ENCODE measurements around the gene STX1B.

Gene STX1B

DNA sequence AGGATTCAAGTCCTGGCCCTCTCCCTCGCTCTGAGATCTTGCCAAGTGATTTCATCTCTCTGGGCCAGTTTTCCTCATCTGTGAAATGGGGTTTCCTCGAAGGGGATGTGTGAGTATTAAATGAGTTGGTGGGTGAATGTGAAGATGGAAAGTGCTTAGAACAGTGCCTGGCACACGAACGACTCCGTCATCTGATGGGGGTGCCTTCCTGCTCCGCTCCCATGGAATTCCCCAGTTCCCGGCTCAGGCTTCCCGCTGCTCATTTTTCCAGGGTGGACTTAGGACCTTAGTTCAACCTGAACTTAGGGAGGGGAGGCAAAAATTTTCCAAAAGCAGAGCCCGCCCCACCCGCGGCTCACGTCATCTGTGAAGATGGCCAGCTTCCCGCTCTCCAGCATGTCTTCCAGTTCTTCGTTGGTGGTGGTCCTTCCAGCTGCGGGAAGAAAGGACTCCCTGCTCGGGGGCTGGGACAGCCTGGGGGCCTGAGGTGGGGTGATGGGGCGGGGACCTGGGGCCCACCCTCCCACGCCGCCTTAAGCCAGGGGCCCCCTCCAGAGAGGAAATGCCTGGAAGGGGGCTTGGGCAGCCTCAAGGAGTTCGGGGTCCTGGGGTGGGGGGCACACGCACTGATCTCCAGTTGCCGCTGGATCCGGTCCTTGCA, 14.0 kb downstream of the STX1B start:
- DNase-seq (ENCODE audit: low read depth in 2 of 2): no peak

DNA sequence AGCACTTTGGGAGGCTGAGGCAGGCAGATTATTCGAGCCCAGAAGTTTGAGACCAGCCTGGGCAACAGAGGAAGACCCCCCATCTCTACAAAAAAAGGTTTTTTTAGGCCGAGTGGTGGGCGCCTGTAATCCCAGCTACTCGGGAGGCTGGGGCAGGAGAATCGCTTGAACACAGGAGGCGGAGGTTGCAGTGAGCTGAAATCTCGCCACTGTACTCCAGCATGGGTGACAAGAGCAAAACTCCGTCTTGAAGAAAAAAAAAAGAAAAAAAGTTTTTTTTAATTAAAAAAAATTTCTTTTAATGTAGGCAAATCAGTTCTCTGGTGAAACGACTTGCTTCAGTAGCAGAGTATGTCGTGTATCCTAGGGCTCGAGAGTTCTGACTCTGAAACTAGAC, 14.5 kb downstream of the STX1B start:
- no peak for DNase-seq (ENCODE audit: low read depth in 2 of 2)

DNA sequence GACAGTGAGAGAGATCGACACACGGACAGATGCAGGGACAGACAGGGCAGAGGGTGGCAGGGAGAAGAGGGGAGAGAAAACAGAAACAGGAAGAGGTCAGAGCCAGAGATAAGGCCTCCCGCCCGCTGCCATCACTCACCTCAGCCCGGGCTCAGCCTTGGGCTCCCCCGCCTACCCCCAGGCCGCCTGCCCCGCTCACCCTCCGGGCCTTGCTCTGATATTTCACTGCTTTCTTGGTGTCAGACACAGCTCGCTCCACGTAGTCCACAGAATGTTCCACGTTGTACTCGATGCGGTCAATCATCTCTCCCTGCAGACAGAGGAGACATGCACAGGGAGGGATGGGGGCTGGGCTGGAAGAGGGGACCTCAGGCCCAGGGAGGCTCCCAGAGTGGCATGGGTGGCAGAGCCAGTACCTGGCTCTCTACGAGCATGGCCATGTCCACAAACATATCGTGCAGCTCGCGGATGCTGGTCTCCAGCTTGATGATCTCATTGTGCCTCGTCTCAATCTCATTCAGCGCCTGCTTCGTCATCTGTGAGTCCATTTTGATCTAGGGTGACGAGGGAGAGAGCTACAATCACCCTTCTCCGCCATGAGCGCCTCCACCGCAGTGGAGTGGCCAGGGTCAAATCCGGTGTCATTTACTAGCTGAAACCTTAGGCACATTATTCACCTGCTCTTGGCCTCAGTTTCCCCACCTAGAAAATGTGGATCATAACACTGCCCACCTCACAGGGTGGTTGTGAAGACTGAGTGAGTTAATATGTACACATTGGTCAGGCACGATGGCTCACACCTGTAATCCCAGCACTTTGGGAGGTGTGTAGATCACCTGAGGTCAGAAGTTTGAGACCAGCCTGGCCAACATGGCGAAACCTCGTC, 17.3 kb downstream of the STX1B start:
- no peak for DNase-seq (ENCODE audit: low read depth in 2 of 2)

DNA sequence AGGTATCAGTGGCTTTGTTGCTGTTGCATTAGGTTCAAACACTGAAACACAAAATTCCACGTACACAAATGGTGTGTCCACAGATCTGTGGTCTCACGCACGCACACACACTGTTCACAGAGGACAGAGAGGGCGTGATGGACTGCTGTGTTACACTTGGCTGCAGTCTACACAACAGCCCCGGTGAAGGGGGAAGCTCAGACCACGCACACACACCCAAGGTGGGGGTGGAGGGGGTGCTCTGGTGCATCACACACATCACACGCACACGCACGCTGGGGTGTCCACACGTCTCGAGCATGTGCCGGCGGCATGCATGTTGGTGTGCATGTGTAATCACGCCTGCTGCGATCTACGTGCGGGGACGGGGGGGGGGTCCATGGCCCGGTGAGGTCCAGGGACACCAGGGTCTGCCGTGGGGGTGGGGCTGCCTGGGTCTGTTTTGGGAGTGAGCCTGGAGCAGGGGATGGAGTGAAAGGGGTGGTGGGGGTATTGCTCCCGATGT, 18.1 kb downstream of the STX1B start:
- DNase-seq (ENCODE audit: low read depth in 2 of 2): no peak

DNA sequence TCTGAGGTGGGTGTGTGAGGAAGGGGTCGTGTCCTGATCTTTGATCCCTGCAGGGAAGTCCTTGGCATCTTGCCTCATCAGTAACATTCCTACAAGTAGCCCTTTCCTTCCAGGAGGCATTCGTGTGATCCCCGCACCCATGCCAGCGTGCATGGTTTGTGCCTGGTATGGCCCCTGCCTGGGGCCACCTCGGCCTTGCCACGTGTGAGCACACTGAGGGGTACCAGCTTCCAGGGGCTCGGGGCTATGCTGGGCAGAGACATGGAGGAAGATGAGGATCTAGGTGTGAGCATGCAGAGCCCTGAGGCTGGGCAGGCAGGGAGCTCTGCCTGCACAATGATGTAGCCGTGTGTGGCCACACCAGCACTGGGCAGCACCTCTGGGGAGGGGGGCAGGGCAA, 19.4 kb downstream of the STX1B start:
- no peak for DNase-seq (ENCODE audit: low read depth in 2 of 2)

DNA sequence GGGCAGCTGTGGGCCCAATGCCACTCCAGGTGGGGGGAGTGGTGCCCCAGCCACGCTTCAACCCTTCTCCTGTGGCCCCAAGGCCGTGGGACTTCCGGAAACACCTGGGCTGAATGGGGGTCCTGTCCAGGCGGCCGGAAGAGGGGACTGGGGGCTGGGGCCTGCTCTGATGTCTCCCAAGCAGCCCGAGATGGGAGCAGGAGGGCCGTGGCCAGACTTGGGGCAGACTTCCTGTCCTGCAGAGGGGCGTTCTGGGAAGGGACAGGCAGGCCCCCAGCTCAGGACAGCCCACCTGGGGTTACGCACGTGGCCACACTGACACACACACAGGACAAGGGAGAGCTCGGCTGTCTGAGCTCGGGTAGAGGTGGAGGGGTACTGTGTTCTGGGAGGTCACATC, 20.3 kb downstream of the STX1B start:
- no peak for DNase-seq (ENCODE audit: low read depth in 2 of 2)

DNA sequence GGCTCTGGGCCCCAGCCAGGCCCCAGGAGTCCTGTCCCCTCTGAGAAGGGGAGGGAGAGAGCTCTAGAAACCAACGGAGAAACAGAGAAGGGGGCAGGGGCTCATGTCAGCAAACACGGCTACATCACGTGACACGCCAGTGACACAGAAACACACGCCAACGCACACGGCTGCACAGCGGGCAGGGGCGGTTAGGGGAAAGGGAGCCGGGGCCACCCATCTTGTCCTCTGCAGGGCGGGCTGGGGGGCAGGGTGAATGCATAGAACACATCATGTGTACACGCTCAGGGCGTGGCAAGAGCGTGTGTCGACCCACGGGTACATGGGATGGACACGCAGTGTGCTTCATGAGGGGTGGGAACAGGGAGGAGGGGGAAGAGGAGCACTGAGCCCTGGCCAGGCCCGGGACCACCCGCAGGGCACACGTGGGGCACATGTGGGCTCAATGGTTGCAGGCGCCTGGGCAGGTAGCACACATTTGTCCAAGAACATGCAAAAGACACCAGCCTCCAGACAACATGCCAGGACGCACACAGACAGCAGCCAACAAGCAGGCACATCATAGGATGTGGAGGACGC, 20.9 kb downstream of the STX1B start:
- no peak for DNase-seq (ENCODE audit: low read depth in 2 of 2)

DNA sequence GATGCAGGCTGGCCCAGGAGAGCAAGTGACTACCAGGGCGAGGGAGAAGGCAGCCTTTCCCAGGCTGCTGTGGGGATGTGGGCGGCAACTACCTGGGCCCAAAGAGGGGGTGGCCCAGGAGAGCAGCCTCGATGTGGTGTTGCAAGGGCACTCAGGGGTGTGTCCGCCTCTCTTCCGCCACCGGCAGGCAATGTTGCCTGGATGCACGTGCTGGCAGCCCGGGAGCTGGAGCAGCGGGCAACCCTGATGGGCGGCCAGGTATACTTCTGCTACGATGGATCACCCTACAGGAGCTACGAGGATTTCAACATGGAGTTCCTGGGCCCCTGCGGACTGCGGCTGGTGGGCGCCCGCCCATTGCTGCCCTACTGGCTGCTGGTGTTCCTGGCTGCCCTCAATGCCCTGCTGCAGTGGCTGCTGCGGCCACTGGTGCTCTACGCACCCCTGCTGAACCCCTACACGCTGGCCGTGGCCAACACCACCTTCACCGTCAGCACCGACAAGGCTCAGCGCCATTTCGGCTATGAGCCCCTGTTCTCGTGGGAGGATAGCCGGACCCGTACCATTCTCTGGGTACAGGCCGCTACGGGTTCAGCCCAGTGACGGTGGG, 22.8 kb downstream of the STX1B start:
- no peak for DNase-seq (ENCODE audit: low read depth in 2 of 2)

DNA sequence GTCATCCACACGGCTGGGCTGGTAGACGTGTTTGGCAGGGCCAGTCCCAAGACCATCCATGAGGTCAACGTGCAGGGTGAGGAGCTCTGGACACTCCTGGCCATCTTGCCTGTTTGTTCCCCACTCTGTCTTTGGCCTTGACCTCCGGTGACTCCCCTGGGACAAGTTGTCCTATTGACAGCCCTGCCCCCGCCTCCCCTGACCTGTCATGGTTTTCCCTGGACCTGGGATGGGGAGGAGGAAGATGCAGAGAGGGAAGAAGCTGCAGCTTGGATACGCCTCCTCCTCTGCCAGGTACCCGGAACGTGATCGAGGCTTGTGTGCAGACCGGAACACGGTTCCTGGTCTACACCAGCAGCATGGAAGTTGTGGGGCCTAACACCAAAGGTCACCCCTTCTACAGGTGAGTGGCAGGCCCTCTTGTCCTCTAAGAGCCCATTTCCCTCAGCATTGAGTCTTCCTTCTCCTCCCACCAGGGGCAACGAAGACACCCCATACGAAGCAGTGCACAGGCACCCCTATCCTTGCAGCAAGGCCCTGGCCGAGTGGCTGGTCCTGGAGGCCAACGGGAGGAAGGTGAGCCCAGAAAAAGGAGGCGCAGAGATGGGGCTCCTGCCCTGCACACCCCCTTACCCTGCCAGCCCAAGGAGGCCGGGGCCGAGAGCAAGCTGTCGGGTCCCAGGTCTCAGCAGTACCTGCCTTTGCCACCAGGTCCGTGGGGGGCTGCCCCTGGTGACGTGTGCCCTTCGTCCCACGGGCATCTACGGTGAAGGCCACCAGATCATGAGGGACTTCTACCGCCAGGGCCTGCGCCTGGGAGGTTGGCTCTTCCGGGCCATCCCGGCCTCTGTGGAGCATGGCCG, 24.1 kb downstream of the STX1B start:
- DNase-seq (ENCODE audit: low read depth in 2 of 2): no peak

DNA sequence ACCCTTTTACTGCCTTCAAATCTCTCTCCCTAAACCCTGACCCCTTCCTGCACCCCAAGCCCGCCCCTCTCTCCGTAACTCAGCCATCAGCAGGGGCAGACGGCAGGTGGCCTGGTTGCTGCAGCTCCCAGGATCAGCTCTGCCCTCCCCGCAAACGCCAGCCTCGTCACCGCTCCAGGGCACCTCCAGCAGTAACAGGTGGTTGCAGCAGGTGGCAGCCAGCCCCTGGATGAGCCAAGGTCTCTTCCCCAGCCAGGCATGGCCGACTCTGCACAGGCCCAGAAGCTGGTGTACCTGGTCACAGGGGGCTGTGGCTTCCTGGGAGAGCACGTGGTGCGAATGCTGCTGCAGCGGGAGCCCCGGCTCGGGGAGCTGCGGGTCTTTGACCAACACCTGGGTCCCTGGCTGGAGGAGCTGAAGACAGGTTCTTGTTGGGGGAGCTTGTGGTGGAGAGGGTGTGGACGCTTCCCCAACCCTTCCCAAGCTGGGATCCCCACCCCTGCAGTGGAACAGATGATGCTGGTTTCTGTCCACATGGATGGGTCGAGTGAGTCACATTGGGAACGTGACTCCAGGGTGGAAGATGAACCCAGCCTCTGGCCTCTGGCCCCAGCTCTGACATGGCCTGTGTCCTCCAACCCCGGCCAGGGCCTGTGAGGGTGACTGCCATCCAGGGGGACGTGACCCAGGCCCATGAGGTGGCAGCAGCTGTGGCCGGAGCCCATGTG, 24.9 kb downstream of the STX1B start:
- no peak for DNase-seq (ENCODE audit: low read depth in 2 of 2)

DNA sequence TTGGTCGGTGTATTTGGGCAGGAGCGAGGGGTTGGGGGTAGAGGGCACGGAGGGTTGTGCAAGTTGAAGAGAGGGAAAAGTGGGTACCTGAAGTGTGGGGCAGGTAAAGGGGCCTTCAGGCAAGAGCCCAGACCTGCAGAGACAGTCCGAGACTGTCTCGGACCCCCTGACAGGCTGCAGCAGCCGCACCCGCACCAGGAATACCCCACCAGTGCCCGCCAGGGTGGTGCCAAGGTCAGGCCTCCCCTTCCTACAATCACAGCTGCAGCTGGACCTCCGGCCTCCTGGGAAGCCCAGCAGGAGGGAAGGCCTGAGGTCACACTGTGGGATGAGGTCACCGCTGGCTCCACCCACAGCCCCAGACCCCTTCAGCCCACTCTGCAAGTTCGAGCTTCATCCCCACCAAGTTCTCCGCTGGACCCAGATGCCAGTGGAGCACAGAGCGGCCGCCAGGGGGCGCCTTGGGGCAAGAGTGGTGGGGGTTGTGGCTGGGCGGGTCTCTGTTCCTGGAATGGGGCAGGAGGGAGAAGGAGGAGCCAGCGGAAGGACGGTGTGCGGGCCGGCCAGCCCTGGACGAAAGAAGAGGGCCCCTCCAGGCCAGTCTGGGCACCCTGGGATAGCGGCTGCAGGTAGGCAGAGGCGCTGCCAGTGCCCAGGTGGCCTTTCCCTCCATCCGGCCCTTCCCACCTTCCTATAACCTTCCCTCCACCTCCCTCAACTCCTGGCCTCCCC, 25.6 kb downstream of the STX1B start, which contains the start of gene HSD3B7:
TSS of gene HSD3B7 (plus strand) at position 539 of the 732 bp plus-strand sequence. CDS start 452 bp downstream, outside the sequence.
- DNase-seq (ENCODE audit: low read depth in 2 of 2): peak; percentile 60 to 76

DNA sequence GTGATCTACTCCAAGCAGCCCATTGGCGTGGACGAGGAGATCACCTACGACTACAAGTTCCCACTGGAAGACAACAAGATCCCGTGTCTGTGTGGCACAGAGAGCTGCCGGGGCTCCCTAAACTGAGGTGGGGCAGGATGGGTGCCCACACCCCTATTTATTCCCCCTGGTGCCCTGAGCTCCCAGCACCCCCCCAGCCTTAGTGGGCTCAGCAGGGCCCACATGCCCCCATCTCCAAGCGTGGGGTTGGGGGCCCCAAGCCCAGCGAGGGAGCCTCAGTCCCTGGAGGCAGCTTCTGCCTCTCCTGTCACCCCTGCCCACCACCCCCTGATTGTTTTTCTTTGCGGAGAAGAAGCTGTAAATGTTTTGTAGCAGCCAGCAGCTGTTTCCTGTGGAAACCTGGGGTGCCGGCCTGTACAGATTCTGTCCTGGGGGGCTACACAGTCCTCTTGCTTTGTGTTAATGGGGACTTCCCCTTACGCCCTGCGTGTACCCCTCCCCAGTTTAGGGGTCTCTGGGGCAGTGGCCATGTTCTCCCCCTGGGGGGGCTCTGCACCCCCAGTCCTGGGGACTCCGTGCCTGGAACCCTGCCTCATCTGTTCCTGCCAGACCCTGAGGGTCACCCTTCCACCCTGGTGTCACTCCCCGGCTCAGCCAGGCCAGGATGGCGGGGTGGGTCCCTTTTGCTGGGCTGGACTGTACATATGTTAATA, 26.4 kb downstream of the STX1B start:
- no peak for DNase-seq (ENCODE audit: low read depth in 2 of 2)

DNA sequence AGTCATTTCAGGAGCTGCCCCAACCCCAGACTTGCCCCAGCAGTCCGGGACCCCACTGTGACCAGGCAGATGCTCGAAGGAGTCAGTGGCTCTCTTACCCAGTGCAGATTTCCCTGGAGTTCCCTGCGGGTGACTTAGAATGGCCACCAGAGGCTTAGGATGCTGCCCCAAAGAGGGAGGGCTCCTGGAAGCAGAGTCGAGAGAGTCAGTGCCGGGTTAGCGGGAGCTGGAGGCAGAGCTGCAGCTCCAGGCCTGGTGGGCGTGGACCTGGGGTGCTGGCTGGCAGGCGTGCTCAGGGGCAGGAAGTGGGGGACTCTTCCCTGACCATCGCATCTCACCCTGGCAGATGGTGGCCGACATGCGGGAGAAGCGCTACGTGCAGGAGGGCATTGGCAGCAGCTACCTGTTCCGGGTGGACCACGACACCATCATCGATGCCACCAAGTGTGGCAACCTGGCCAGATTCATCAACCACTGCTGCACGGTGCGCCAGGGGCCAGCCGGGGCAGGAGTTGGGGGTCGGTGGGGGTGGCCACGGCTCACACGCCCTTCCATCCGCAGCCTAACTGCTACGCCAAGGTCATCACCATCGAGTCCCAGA, 27.0 kb downstream of the STX1B start:
- no peak for DNase-seq (ENCODE audit: low read depth in 2 of 2)

DNA sequence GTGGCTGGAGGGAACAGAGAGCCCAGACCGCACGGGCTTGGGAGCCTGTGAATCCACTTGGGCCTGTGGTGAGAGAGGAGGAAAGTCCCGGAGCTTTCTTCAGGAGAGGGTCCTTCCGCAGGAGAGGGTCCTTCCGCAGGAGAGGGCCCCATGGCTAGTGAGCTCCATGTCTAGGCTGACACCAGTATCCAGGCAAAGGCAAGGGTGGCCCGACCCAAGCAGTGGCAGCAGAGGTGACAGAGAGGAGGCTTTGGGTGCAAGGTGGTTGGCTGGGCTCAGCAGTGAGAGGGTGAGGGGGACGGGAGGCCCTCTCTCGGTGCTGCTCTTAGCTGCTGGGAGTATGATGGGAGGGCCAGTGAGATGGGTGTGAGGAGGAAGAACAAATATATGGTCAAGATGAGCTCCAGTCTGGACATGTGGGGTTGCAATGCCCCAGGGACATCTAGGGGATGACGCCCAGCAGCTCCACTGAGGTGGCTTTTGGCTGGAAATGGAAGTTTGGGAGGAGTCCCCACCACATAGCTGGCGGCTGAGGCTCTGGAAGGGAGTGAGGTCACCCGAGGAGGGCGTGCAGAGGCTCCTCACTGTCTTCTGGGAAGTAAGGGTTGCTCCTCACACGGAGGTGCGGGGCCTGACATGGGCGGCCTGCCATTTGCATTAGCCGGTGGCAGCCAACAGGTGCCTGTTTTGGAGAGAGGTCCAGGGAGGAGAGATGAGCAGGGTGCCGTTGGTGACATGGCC, 27.7 kb downstream of the STX1B start:
- DNase-seq (ENCODE audit: low read depth in 2 of 2): no peak

DNA sequence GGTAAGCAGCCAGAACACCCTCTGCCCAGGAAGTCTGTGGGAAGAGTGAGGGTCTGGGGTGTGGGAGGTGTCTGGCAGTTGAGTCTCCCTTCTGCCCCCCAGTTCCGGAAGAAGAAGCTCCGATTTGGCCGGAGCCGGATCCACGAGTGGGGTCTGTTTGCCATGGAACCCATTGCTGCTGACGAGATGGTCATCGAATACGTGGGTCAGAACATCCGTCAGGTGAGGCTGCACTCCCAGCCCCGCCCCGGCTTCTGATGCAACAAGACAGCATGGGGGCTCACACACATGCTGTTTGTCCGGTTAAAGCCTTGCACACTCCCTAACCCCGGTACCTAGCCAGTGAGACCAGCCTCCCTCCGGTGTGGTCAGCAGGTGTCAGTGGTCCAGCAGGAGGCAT, 29.5 kb downstream of the STX1B start:
- no peak for DNase-seq (ENCODE audit: low read depth in 2 of 2)

DNA sequence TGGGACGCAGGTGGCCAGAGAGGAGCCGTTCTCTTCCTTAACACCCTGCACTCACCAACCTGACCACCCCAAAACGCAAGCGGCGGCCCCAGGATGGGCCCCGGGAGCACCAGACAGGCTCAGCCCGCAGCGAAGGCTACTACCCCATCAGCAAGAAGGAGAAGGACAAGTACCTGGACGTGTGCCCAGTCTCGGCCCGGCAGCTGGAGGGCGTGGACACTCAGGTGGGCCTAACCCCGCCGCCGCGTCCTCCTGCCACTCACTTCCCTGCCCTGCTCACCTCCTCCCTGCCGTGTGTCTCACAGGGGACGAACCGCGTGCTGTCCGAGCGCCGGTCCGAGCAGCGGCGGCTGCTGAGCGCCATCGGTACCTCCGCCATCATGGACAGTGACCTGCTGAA, 30.0 kb downstream of the STX1B start:
- DNase-seq (ENCODE audit: low read depth in 2 of 2): no peak

DNA sequence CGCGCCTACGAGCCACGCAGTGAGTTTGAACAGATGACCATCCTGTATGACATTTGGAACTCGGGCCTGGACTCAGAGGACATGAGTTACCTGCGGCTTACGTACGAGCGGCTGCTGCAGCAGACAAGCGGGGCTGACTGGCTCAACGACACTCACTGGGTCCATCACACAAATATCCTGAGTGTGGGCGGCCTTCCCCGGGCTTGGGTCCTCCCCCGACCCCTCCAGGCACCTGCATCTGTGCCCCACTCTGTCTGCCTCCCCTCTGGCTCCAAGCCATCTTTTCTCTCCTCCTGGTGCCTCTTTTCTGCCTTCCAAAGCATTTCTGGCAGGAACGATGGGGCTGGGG, 30.4 kb downstream of the STX1B start:
- no peak for DNase-seq (ENCODE audit: low read depth in 2 of 2)

Data from stimulated activated CD4-positive, alpha-beta T cell treated with anti-CD3 and anti-CD28 coated beads, Interleukin-1b, Interleukin-23, amount 100 ng/mL, for 1 hour (primary cell).